ENCODE measurements around the gene MYH6. TPM values are rescaled to one million over a fixed set of nuclear protein-coding genes. Genes with fewer than 3 reads are reported as not detected.

Gene MYH6
- total and polyA plus RNA-seq, 12 donors = 76.6 to 7,525 (median 314) TPM

DNA sequence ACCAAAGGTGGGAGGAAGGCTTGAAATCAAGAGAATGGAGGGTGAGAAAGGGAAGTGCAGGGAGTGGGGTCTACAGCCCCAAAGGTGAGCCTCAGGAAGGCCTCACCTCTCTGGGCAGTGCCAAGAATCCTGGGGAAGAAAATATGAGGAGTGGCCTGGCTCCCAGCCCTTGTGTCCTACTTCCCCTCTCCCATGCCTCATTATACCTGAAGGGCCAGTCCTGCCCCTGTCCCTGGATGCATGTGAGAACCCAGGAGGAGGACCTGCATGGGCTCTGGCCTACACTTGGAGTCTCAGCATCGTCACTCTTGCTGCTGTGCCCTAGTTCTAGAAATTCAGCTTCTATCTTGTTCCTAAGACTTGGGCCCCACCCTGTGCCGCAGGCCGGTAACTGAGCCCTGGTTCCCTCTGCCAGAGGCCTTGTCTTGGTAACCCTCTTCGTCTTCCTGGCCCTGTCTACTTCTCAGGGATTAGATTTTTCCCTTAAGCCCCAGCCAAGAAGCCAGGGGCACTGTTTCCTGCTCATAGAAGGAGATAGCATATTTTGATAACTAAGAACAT, 38.3 kb upstream of the MYH6 start:
- 30 to 31% methylated on average over 4 of the region's 4 CpGs for WGBS, 2 donors
- H3K27ac ChIP-seq = peak overlapping the region in 6 of 10 donors; percentile 44 to 96 (median 76)
- intact Hi-C loops (cut with DNase I) = loop anchor here in 7 of 10 donors (2.0 to 10.0 kb wide), 4 partner anchors 44 to 119 kb away; no protein-coding TSS in a partner anchor
- no peak overlapping the region for H3K4me3 ChIP-seq
- TF ChIP-seq, protein P1, sequence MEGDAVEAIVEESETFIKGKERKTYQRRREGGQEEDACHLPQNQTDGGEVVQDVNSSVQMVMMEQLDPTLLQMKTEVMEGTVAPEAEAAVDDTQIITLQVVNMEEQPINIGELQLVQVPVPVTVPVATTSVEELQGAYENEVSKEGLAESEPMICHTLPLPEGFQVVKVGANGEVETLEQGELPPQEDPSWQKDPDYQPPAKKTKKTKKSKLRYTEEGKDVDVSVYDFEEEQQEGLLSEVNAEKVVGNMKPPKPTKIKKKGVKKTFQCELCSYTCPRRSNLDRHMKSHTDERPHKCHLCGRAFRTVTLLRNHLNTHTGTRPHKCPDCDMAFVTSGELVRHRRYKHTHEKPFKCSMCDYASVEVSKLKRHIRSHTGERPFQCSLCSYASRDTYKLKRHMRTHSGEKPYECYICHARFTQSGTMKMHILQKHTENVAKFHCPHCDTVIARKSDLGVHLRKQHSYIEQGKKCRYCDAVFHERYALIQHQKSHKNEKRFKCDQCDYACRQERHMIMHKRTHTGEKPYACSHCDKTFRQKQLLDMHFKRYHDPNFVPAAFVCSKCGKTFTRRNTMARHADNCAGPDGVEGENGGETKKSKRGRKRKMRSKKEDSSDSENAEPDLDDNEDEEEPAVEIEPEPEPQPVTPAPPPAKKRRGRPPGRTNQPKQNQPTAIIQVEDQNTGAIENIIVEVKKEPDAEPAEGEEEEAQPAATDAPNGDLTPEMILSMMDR (IDR thresholded peaks at IDR 0.05) = peak in 6 of 9 donors; percentile 17 to 54 (median 42)
- H3K36me3 ChIP-seq = no peaks in the 10 kb centered on the region
- DNase-seq (peak in 1 of 2 donors; percentile 36), ATAC-seq (peak in 7 of 8 donors; percentile 3 to 61 (median 22))
- H3K9me3 ChIP-seq = no peaks in the 10 kb centered on the region
- peaks cover 0 to 4% (median 0%) of the 10 kb centered on the region in 7 donors for H3K27me3 ChIP-seq
- peaks cover 0 to 41% (median 7%) of the 10 kb centered on the region in 9 donors for H3K4me1 ChIP-seq

DNA sequence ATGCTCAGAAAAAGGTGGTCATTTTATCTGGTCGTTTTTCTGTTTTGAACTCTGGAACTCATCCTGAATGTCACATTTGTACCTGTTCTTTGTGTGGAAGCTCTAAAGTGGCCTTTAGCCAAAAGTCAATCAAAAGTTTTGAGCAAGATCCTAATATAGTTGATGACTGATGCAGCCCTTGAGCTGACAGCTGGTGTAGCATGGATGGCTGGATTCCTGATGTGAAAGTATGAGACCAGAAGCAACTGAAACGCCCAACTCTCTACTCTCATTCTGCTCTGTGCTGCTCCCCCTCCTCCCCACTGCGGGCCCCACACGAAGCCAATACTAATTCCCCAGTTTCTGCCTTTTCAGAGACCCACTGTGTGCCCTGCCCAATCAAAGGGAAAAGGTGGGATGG, 37.7 kb upstream of the MYH6 start:
- Histone ChIP-seq H3K27ac (peak overlapping the region in 6 of 10 donors; percentile 44 to 96 (median 90)), H3K4me3 (no peak overlapping the region), H3K4me1 (peaks cover 0 to 47% (median 11%) of the 10 kb centered on the region in 9 donors), H3K9me3 (no peaks in the 10 kb centered on the region), H3K27me3 (peaks cover 0 to 4% (median 0%) of the 10 kb centered on the region in 7 donors), H3K36me3 (no peaks in the 10 kb centered on the region)
- DNase-seq (no peak), ATAC-seq (peak in 2 of 8 donors; percentile 13 to 29)
- intact Hi-C loops (cut with DNase I) = loop anchor here in 7 of 10 donors (2.0 to 10.0 kb wide), 4 partner anchors 43 to 118 kb away; no protein-coding TSS in a partner anchor
- TF ChIP-seq, protein P1 (IDR thresholded peaks at IDR 0.05) = no peak
- WGBS, 2 donors = 42 to 44% methylated on average over 4 of the region's 4 CpGs

DNA sequence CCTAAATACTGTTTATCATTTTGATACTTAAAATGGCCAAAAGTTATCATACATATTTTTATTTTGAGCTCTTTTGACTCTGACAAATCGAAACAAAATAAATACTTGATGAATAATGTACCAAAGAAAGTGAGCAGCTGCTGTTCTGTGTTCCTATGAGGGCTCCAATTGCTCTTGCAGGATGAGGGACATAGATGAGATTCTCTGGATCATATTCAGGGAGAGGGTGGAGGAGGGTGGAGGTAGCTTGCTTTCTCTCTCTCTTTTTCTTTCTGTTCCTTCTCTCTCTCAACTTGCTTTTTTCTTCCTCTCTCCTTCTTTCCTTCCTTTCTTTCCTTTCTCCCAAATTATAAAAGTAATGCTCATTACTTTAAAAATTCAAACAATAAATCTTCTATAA, 36.2 kb upstream of the MYH6 start:
- WGBS, 2 donors = 24 to 43% methylated on average over 1 of the region's 1 CpG
- H3K27me3 ChIP-seq = no peaks in the 10 kb centered on the region
- peak overlapping the region in 7 of 10 donors; percentile 79 to 96 (median 93) for H3K27ac ChIP-seq
- ATAC-seq (peak in 4 of 8 donors; percentile 34 to 46 (median 34)), DNase-seq (no peak)
- peaks cover 0 to 56% (median 26%) of the 10 kb centered on the region in 9 donors for H3K4me1 ChIP-seq
- no peaks in the 10 kb centered on the region for H3K9me3 ChIP-seq
- intact Hi-C loops (cut with DNase I) = loop anchor here in 1 of 10 donors (10.0 kb wide), 1 partner anchor 50 kb away; no protein-coding TSS in a partner anchor
- peak overlapping the region in 7 of 10 donors; percentile 12 to 46 (median 29) for H3K4me3 ChIP-seq
- TF ChIP-seq, protein P1 (IDR thresholded peaks at IDR 0.05) = no peak
- H3K36me3 ChIP-seq = no peaks in the 10 kb centered on the region

DNA sequence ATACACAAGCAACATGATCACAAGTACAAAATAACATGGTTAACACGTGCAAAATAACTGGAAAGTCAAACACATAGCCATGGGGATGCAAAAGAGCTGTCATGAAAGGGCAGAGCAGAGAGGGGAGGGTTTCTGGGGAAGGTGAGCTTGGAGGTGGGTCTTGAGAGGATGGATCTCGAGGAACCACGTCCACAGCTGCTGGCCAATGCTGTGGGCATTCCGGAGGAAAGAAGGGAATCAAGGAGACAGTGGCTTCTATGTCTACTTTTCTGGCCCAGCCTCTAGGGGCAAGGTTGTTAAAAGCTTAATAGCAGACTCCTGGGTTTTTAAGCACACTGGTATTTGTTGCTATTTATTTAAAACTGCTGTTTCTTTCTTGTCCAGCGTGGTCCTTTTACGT, 35.8 kb upstream of the MYH6 start:
- Histone ChIP-seq H3K4me3 (peak overlapping the region in 7 of 10 donors; percentile 12 to 46 (median 29)), H3K27me3 (no peaks in the 10 kb centered on the region), H3K4me1 (peaks cover 0 to 59% (median 30%) of the 10 kb centered on the region in 9 donors), H3K27ac (peak overlapping the region in 7 of 10 donors; percentile 79 to 96 (median 93)), H3K36me3 (no peaks in the 10 kb centered on the region), H3K9me3 (no peaks in the 10 kb centered on the region)
- intact Hi-C loops (cut with DNase I) = loop anchor here in 3 of 10 donors (2.0 to 10.0 kb wide), 2 partner anchors 35 to 49 kb away; partner anchors contain the start of gene MYH6 (in 2 of the 3)
- ATAC-seq (peak in 3 of 8 donors; percentile 5 to 12 (median 10)), DNase-seq (no peak)
- 32 to 53% methylated on average over 6 of the region's 6 CpGs for WGBS, 2 donors
- TF ChIP-seq, protein P1 (IDR thresholded peaks at IDR 0.05) = no peak

Data from heart right ventricle (tissue), 16 donors.